Hematopoietic multipotent progenitor cell treated with erythropoietin and hydrocortisone succinate and interleukin-3 and kit ligand, for 17 days (in vitro differentiated cells): ENCODE results near the gene PRSS1.
"Not testable (repeated sequence)": the region's sequence is repeated elsewhere in the genome, so short reads cannot be mapped to it uniquely, and the experiment has no call there.

ENCODE experiments used
- DNase-seq: peaks from one replicate; pipeline ENCODE4 v3.0.0-alpha.2; 2015; ENCODE audit warnings: low spot score

PRSS1 gene

DNA sequence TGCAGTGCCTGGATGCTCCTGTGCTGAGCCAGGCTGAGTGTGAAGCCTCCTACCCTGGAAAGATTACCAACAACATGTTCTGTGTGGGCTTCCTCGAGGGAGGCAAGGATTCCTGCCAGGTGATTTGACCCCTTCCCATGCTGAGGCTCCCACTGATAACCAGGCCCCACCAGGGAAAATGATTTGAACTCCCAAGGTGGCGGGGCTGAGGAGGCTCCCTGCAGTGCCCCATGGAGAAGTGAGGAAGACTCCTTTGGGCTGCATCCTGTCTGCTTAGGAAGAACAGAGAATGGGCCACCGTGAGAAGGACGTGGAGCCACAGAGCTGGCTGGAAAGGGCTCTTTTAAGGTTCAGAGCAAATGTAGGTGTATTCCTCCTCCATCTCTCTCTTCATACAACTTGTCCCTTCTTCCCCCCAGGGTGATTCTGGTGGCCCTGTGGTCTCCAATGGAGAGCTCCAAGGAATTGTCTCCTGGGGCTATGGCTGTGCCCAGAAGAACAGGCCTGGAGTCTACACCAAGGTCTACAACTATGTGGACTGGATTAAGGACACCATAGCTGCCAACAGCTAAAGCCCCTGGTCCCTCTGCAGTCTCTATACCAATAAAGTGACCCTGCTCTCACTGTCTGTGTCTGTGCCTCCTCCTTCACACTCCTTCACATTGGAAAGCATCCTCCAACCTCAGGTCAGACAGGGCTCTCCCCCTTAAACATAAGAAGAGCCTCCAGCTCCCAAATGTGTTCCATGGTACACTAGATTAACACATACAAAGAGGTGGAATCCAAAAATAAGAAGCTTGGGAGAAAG lies 24.9 kb downstream of the PRSS1 start:
- DNase-seq, result no peak

DNA sequence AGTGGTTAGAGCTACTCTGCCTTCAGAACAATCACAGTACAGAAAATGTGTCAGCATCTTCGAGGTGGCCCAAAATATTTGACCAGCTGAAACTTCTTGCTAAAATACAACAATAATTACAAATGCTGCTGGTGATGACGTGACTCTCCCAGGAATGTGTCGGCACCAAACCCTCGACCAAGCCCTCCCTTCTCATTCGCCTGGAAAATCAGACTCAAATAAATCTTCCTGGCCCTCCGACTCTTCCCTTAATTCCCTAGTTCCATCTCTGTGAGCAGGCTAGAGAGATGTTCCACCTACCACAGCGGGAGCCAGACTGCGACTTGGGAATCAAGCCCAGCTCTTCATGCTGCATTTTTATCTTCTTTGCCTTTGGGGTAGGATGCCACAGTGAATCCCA lies 25.6 kb downstream of the PRSS1 start:
- DNase-seq, result no peak

DNA sequence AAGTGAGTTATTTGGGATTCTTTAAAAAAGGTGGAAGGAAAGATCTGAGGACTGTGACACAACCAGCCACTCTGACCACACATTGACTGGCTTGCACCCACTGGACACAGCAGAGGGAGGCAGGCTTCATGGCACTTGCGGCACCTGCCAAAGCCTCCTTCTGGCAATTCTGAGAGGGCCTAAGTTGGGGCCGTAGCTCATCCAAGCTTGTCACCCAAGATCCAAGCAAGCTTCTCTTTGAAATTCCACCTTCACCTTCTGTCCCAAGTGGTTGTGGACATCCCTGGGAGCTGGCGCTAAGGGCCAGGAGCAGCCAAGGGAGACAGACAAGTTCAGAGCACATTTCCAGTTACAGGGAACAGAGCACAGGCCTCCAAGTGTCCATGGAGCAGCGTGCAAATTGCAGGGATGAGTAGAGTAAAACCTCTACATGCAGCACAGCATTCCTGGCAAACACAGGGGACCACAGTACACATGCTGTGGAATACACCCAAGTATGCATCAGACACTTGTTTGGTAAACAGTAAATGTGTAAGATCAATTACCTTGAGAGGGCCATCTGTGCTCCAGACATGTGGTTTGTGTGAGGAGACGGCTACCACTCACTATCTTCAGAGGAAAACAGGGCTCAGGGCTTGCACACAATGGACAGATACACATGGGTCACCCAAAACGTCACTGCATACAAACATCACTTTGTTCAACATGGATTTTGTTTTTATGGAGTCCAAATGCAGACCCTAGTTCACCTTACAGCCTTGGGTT lies 26.3 kb downstream of the PRSS1 start:
- DNase-seq, result not testable (repeated sequence)

DNA sequence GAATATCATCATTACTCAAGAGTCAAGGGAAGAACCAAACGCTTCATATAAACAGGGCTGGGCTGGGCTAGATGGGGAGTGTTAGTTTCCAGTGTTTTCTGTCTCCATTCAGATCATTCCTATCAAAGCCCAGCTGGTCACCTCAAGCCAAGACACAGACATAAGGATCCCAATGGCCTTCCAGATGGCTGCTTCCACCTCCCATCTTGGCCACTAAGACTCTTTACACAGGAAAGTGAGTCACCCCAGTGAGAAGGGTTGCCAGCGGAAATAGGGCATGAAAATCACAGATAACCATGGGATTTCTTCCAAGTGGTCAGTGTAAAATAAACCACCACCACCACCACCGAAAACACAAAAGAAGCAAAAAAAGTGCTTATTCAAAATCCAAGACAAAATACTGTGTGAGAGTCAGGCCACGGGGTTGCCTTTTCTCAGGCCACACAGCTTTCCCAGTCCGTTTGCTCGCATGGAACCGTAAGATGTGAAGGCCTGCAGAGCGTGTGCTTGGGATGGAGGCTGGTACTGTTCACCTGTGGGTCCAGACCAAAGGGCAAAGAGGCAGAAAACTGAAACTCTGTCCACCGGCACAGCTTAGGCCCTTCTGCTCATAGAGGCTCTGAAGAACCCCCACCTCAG lies 27.1 kb downstream of the PRSS1 start:
- DNase-seq, result no peak

DNA sequence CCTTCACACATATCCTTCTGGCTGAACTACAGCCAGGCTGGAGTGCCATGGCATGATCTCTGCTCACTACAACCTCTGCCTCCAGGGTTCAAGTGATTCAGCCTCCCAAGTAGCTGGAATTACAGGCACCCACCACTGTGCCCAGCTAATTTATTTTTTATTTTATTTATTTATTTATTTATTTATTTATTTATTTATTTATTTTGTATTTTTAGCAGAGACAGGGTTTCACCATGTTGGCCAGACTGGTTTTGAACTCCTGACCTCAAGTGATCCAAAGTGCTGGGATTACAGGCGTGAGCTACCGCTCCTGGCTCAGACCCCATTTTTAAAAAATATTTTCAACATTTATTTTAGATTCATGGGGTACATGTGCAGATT lies 27.6 kb downstream of the PRSS1 start:
- DNase-seq, result not testable (repeated sequence)

GRCh38 chr7:142777318-142777717 lies 28.0 kb downstream of the PRSS1 start:
- no peak for DNase-seq

- peak; percentile 89 for DNase-seq
Observed at GRCh38 chr7:142782922-142783900, 33.9 kb downstream of the PRSS1 start.

DNA sequence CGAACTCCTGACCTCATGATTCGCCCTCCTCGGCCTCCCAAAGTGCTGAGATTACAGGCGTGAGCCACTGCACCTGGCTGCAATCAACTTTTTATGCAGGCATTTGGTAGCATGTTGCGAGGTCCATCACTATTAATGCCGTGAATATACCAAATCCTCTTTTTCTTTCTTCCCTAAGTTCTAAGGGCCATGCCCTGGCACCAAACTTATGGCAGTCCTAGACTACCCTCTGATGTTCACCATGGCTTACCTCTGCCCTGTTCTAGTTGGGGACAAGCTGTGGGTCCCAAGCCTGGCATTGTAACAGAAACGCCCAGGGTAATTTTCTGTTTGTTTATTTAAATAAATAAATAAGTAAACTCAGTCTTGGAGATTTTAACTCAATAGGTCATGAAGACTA lies 34.8 kb downstream of the PRSS1 start:
- DNase-seq, result no peak

DNA sequence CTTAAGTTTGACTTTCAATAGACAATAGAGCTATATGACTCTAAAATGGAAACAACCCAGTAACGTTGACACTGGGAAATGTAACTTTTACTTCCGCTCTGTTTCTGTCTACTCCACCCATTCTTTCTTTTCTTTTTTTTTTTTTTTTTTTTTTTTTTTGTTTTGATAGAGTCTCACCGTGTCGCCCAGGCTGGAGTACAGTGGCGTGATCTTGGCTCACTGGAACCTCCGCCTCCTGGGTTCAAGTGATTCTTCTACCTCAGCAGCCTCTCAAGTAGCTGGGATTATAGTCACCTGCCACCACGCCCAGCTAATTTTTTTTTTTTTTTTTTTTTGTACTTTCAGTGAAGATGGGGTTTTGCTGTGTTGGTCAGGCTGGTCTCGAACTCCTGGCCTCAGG lies 35.4 kb downstream of the PRSS1 start:
- DNase-seq, result no peak

DNA sequence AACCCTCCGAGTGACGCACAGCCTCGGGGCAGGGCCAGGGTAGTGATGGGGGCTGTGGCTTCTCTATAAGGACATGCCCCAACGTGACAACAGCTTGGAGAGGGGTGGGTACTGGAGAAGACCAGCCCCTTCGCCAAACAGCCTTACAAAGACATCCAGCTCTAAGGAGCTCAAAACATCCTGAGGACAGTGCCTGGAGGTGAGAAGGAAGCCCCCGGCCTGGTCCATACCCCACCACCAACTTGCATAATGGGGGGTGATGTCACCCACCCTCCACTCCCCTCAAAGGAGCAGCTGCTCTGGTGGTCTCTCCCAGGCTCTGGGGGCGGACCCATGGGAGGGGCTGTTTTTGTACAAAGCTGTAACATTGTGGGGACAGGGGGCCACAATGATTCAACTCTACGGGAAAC lies 36.6 kb downstream of the PRSS1 start:
- no peak for DNase-seq

DNA sequence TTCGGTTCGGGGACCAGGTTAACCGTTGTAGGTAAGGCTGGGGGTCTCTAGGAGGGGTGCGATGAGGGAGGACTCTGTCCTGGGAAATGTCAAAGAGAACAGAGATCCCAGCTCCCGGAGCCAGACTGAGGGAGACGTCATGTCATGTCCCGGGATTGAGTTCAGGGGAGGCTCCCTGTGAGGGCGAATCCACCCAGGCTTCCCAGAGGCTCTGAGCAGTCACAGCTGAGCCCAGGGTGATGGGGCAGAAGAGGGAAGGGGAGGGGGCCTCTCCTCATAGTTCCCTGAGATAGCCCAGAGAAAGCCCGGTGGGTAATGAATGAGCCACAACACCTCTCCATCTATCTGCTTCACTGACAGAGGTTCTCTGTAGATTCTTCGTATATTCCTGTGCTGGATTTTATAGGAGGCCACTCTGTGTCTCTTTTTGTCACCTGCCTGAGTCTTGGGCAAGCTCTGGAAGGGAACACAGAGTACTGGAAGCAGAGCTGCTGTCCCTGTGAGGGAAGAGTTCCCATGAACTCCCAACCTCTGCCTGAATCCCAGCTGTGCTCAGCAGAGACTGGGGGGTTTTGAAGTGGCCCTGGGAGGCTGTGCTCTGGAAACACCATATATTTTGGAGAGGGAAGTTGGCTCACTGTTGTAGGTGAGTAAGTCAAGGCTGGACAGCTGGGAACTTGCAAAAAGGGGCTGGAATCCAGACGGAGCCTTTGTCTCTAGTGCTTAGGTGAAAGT lies 37.9 kb downstream of the PRSS1 start:
- DNase-seq, result no peak

DNA sequence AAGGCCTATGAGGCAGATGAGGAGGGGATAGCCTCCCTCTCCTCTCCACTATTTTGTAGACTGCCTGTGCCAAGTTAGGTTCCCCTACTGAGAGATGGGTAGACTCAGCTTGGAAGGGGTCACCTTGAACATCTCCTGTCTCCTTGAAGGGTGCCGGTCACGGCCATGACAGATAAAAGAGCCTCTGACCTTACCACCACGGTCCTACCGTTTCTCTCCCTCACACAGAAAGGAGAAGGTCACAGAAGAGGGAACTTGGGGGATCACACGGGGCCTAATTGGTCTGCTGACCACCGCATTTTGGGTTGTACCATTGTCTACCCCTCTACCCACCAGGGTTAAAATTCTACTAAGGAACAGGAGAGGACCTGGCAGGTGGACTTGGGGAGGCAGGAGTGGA lies 38.5 kb downstream of the PRSS1 start:
- DNase-seq, result no peak

DNA sequence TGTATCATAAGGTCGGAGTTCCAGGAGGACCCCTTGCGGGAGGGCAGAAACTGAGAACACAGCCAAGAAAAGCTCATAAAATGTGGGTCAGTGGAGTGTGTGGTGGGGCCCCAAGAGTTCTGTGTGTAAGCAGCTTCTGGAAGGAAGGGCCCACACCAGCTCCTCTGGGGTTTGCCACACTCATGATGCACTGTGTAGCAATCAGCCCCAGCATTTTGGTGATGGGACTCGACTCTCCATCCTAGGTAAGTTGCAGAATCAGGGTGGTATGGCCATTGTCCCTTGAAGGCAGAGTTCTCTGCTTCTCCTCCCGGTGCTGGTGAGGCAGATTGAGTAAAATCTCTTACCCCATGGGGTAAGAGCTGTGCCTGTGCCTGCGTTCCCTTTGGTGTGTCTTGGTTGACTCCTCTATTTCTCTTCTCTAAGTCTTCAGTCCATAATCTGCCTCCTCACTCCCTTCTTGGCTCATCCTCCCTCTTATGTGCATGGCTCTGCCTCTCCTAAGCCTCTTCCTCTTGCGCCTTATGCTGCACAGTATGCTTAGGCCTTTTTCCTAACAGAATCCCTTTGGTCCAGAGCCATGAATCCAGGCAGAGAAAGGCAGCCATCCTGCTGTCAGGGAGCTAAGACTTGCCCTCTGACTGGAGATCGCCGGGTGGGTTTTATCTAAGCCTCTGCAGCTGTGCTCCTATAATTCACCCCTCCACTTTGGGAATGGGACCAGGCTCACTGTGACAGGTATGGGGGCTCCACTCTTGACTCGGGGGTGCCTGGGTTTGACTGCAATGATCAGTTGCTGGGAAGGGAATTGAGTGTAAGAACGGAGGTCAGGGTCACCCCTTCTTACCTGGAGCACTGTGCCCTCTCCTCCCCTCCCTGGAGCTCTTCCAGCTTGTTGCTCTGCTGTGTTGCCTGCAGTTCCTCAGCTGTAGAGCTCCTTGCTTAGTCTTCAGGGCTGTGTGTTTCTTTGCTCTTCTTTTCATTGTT lies 39.3 kb downstream of the PRSS1 start:
- no peak for DNase-seq

DNA sequence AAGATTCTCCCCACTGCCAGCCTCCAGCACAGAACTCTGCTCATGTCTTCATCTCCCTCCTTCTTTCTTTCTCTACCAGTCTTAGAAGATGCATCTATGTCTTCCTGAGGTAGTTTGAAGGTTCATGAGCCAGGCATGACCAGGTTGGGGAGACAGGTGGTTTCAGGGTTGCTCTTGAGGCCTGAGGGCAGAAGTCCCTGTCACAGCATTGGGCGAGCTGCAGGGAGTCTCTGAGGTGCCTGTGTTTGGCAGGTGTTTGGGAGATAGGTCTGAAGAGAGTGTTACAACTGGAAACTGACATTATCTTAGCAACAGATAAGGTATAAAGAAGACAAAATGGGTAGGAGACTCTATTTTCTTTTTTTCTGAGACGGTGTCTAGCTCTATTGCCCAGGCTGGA lies 40.2 kb downstream of the PRSS1 start:
- no peak for DNase-seq

GRCh38 chr7:142790056-142790455 lies 40.8 kb downstream of the PRSS1 start:
- DNase-seq, result no peak

- DNase-seq, result peak; percentile 79
Observed at GRCh38 chr7:142790555-142790954, 41.3 kb downstream of the PRSS1 start.

DNA sequence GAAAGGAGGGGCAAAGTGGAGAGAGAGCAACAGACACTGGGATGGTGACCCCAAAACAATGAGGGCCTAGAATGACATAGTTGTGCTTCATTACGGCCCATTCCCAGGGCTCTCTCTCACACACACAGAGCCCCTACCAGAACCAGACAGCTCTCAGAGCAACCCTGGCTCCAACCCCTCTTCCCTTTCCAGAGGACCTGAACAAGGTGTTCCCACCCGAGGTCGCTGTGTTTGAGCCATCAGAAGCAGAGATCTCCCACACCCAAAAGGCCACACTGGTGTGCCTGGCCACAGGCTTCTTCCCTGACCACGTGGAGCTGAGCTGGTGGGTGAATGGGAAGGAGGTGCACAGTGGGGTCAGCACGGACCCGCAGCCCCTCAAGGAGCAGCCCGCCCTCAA lies 42.2 kb downstream of the PRSS1 start:
- no peak for DNase-seq

DNA sequence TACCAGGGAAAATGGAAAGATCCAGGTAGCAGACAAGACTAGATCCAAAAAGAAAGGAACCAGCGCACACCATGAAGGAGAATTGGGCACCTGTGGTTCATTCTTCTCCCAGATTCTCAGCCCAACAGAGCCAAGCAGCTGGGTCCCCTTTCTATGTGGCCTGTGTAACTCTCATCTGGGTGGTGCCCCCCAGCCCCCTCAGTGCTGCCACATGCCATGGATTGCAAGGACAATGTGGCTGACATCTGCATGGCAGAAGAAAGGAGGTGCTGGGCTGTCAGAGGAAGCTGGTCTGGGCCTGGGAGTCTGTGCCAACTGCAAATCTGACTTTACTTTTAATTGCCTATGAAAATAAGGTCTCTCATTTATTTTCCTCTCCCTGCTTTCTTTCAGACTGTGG lies 42.9 kb downstream of the PRSS1 start:
- DNase-seq, result no peak

- no peak for DNase-seq
Observed at GRCh38 chr7:142792593-142792992, 43.3 kb downstream of the PRSS1 start.

DNA sequence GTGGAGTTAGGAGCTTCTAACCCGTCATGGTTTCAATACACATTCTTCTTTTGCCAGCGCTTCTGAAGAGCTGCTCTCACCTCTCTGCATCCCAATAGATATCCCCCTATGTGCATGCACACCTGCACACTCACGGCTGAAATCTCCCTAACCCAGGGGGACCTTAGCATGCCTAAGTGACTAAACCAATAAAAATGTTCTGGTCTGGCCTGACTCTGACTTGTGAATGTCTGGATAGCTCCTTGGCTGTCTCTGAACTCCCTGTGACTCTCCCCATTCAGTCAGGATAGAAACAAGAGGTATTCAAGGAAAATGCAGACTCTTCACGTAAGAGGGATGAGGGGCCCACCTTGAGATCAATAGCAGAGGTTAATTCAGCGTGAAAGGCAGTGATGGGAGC lies 43.9 kb downstream of the PRSS1 start:
- DNase-seq, result no peak
